HCEC 1CT (cell line): ENCODE measurements around the gene MYPOP.
A peak's percentile ranks its signal among the peaks of the same experiment; 100 is the strongest.

ENCODE experiments used
- DNase-seq: peaks from one replicate; pipeline ENCODE4 v3.0.0-alpha.2; 2017

Gene MYPOP, protein sequence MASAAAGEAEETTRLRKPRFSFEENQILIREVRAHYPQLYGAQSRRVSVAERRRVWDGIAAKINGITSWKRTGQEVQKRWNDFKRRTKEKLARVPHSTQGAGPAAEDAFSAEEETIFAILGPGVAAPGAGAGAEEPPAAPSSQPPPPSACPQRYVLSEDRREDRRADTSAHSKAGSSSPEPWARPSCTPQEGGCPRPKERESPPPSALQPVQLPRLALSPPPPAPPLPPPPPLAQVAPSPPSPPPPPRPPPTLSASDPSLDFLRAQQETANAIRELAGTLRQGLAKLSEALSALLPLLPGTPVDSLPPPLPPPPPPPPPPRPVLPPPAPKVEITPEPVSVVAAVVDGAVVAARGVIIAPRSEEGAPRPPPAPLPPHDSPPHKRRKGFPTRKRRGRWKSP

DNA sequence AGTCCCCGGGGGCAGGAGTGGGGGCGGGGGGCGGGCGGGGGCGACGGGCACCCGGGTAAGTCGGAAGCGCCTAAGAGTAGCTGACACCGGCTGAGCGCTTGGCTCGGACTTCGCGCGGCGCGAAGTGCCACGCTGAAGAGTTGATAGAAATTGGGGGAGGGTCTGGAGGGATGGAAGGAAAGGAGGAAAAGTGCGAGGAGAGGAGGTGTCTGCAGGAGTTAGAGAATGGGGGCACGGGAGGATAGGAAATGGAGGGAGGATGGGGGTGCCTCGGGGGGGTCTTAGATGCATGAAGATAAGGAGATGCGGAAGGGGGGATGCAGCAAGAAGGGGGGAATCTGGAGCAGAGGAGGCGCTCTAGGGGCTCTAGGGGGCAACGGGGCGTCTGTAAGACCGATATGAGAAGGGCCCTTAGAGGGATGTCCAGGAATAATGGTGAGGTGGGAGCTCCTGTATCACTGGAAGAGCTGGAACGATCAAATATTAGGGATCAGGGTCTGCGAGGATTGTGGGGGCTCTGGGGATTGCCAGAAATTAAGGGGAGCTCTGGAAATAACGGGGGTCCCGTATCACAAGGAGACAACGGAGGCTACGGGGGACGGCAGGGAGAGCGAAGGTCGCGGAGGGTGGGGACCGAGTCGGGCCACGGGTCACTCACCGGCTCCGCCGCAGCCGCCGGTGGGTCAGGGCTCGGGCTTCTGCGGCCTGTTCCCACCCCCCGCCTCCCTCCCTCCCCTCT lies at the start of gene MYPOP:
Gene MYPOP, minus strand, starts transcription at position 702 of the 739 bp plus-strand sequence. CDS start 840 bp downstream, outside the sequence.
- DNase-seq: no peak

DNA sequence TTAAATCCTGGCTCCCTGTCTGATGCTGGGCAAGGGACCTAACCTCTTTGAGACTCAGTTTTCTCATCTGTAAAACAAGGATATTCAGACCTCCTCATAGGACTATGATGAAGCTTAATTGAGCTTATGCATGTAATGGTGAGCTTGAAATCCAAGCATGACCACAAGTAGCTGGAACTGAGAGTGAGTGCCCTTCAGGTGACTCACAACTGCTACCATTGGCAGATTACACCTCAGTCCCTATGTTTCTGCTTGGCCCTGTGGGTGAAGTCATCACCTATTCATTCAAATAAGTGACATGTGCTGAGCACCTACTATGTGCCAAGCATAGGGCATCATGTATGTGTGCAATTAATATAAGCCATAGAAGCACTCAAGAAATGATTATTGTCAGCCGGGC lies 45.5 kb upstream of the MYPOP start:
- DNase-seq: peak; percentile 19

DNA sequence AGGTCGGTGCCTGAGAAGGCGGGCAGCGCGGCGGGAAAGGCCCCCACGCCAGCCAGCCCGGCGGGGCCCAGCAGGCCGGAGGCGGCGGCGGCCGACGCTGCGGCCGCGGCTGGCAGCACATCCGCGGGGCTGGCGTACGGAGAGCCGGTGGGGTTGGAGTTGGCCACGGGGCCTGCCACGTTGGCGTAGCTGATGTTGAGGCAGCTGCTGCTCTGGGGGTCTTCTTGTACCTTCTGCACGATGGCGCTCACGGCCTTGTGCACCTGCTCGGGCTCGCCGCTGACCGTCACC lies 38.0 kb upstream of the MYPOP start:
- DNase-seq: no peak

DNA sequence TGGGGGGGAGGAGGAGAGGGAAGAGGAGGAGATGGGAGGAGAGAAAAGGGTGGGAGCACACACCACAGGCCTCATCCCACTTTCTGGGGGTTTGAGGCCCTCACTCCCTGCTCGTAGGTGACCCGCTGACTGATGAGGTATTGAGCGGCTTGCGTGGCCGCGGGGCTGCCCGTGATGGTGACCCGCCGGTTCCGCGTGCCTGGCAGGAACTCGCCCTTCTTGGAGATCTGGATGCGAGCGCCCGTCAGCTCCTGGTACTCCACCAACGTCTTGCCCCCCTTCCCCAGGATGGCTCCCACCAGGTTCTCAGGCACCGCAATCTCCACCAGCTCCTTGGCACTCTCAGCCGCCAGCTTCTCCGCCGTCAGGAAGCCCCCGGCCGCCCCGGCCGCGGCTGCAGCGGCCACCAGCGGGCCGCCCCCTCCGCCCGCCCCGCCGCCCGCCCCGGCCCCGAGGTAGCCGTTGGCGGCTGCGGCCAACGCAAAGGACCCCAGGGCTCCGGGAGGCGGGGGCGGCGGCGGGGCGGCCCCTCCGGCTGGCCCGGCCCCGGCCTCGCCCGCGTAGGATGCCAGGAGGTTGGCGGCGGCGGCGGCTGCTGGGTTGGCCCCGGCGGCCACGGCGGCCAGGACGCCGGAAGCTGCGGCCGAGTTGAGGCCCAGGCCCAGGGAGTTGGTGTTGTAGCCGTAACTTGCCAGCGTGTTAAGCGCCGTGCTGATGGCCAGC lies 37.5 kb upstream of the MYPOP start:
- no peak for DNase-seq

- no peak for DNase-seq
Observed at GRCh38 chr19:45938733-45939319, 36.4 kb upstream of the MYPOP start.

- no peak for DNase-seq
Observed at GRCh38 chr19:45935267-45935666, 32.9 kb upstream of the MYPOP start.

DNA sequence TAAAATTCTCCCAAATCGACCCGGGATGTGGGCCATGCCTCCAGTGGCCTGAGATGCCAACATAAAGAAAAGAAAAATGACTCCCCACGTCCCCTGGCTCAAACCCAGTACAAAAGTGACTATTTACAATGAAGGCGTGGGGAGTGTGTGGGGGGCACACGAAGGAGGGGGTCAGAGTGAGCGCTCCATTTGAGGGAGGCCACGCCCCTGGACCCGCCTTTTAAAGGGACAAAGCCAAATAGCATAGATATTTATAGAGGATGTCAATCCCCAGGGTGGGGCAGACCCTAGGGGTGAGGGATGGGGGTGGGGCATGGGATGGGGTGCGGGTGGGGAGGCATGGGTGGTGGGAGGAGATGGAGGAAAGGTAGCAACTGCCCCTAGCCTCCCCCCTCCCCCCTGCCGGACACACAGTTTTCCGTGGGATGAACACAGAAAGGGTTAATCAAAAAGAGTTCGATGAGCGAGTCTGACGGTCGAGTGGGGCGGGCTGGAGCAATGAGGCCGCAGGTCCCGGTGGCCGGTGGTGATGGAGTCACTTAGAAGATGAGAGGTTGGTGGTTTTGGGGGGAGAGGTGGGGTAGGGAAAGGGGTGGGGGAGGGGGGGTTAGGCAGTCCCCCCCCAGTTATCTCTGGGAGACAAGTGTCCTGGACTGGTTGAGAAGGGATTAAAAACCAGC lies 32.3 kb upstream of the MYPOP start:
- no peak for DNase-seq

DNA sequence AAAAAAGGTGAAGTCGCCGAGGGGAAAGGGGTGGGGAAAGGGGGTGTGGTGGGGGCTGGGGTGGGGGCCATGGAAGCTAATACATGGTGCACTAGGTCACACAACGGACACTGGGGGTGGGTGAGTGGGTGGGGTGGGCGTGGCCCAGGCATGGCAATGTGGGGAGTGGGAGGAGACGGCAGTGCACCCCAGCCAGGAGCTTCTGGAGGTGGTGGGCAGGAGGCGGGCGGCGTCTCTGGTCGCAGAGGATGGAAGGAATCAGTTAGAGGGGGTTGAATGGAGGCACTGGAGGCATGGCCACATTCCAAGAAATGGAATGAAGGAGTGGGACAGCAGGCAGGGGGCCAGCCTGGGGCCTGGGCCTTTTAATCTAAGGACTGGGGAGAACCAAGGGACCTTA lies 31.3 kb upstream of the MYPOP start:
- no peak for DNase-seq

DNA sequence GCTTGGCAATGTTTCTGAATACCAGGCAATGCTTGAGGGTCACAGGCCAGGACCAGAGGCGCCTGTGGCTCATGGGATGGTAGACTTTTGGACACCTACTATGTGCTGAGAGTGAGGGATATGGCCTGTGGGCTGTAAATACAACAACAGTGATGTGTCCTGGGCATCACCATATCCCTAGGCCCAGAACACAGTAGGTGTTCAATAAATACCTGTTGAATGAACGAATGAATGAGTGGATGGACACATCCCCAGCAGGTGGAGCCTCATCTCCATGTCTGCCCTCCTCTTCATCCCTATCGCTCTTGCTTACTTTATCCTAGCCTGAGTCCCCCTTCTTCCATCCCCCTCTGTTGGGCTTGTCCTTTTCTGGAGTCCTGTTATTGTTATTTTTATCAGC lies 28.6 kb upstream of the MYPOP start:
- DNase-seq: no peak

GRCh38 chr19:45929247-45929646 lies 26.8 kb upstream of the MYPOP start:
- DNase-seq: no peak

DNA sequence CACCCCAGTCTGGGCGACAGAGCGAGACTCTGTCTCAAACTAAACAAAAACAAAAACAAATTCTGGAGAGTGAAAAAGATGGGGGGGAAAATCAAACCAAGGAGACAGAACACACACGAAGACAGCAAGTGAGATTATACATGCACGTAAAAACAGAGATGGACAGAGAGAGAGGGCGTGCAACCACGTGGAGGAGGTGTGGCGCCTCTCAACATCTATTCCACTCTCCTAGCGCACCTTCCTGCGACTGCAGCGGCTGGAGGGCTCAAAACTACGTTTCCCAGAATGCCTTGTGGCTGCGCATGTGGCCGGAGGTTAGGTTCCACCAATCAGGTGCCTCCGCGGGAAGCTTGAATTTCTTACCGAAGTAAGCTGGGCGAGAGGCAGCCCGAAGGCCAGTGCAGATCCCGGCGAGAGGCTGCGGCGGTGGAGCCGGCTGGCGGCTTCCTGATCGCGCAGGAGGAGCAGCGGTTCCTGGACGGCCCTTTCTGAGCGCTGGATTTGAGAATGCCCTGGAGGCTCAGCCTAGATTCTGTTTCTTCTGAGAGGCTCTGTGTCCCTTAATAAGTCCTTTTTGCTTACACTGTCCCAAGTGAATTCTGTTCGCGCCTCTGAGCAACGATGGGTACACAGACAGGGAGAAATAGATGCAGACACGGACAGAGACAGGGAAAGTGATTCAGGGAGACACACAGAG lies 25.3 kb upstream of the MYPOP start:
- DNase-seq: peak; percentile 81

DNA sequence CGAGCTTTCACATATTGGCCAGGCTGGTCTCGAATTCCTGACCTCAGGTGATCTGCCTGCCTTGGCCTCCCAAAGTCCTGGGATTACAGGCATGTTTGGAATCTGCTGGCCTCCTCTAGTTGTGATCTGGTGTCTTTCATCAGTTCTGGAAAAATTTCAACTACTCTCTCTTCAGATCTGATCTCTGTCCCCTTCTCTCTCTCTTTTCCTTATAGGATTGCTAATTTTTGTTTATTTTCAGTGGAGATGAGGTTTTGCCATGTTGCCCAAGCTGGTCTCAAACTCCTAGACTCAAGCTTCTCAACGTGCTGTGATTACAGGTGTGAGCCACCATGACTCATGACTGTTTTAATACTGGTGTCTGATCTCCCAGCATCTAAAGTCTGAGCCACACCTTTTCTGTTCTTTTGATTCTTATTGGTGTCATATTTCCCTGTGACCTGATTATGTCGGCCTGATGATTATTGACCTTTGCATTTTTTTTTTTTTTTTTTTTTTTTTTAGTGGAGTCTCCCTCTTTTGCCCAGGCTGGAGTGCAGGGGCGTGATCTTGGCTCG lies 22.6 kb upstream of the MYPOP start:
- no peak for DNase-seq

- peak; percentile 13 for DNase-seq
Observed at GRCh38 chr19:45922281-45922680, 19.9 kb upstream of the MYPOP start.

- no peak for DNase-seq
Observed at GRCh38 chr19:45920458-45920857, 18.0 kb upstream of the MYPOP start.

DNA sequence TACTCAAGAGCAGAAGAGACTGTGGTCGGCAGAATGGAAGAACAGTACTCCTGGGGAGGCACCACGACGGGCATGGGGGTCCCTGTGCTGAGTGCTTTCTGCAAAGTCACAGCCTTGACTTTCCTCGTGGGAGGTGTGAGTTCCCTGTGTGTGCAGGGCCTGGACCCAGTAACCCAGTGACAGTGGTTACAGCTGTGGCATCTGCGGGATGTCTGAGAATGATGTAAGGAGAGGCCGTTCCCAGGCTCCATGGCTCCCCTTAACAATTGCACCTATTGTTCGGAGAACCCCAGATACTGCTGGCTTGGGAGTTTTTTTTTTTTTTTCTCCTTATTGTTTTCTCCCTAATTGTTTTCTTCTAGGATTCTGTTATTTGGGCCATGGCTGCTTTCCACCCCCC lies 17.3 kb upstream of the MYPOP start:
- no peak for DNase-seq

DNA sequence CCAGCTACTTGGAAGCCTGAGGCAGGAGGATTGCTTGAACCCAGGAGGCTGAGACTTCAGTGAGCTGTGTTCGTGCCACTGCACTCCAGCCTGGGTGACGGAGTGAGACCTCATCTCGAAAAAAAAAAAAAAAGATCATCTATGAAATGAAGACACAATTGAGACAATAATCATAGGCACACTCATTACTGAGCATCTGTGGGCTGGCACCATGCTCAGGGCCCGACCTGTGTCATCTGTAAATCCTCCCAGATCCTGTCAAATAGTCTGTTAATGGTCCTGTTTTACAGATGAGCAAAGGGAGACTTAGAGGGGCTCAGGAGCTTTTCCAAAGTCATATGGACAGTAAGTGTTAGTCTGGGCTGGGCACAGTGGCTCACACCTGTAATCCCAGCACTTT lies 16.3 kb upstream of the MYPOP start:
- no peak for DNase-seq

- no peak for DNase-seq
Observed at GRCh38 chr19:45917421-45918091, 15.1 kb upstream of the MYPOP start.

DNA sequence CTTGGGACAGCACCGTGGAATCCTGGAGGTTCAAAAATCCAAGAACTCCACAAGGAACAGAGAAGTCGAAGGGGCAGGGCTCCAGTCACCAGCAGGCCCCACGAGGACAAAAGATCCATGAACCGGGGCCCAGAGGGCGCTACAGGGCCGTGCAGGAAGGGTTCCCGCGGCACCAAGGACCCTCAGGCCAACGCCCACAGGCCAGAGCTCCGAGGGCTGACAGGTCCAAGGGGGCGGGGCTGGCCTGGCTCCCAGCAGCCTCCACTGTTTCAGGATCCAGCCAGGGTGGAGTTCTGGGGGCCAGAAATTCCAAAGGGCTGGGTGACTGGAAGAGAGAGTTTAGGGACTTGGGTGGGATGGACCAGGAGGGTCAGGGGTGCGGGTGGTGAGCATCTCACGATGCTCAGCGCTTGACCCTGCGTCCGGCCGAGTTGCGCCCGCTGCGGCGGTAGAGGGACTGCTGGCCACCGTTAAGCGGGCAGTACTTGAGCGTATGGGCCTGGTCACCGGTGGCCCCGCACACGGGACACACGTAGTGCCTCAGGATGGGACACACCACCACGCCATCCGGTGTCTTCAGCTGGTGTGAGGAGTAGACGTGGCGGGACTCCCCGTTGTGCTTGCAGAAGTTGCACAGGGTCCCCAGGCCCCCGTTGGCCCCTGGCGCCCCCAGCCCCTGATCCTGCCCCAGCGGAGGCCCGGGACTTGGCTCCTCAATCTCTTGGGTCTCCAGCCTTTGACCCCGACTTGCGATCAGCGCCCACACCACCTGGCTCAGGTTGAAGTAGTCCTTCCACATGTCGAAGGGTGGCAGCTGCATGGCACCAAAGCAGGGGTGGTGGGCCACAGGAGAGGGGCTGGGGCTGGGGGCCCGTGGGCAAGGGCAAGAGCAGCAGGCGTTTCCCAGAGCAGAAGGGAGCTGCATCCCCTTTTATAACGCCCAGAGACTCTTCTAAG lies 11.7 kb upstream of the MYPOP start, which contains the start of gene NANOS2:
Gene NANOS2, minus strand, starts transcription at position 905 of the 957 bp plus-strand sequence. Its CDS starts 85 bp downstream, at position 820.
- no peak for DNase-seq

DNA sequence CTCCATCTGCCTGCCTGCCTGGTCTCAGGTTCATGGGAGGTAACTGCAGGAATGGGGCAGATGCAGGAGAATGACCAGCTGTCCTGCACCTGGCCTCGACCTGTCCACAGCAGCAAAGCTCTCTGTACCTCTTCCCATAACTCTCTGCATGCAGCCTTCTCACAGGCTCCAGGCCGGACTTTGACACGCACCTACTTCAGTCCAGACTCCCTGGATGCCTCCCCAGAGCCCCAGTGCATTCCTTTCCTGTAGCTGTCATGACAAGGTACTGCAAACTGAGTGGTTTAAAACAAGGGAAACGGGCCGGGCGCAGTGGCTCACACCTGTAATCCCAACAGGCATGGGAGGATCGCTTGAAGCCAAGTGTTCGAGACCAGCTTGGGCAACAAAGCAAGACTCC lies 8.9 kb upstream of the MYPOP start:
- no peak for DNase-seq

DNA sequence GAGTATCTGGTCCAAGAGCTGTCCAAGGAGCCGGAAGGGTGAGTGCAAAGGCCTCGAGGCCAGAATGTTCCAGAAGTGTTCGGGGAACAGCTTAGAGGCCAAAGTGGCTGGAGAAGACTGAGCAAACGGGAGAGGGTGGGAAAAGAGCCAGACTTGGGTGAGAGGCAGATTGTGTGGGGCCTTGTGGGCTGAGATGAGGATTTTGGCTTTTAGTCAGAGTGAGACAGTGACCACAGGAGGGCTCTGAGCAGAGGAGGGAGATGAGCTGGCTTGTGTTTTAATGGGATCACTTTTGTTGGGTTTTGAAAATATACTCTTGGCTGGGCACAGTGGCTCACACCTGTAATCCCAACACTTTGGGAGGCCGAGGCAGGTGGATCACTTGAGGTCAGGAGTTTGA lies 6.5 kb upstream of the MYPOP start:
- peak; percentile 18 for DNase-seq
